Natural killer cell treated with Interleukin-12 subunit alpha and Interleukin-12 subunit beta and Interleukin-15 and Interleukin-18, amount 100 ng/mL, for 72 hours (primary cell): ENCODE data around the gene GRIA1. TPM values are rescaled to one million over a fixed set of nuclear protein-coding genes. Genes with fewer than 3 reads are reported as not detected.
"Not testable (repeated sequence)": the region's sequence is repeated elsewhere in the genome, so short reads cannot be mapped to it uniquely, and the experiment has no call there.

Source experiments
- ATAC-seq, 2 donors: fragments of 150-1000 bp; cut with Tn5 transposase in 1 of 2; sonication (Bioruptor Pico), chemical (Tn5 transposase) in 1 of 2; 2 replicates each; pipeline ENCODE4 v1.10.0; 2021
- DNase-seq: peaks from one replicate; pipeline ENCODE4 v3.0.0; 2022; ENCODE audit warnings: low spot score
- H3K27ac Mint-ChIP-seq, 2 donors: 1 replicate in 1 of 2; 2 replicates in 1 of 2; pipeline ENCODE4 v1.8.0; 2022; ENCODE audit warnings: mixed read lengths in 2 of 2, mild to moderate bottlenecking in 1 of 2, moderate library complexity in 1 of 2
- H3K27me3 Mint-ChIP-seq, 2 donors: 1 replicate in 1 of 2; 2 replicates in 1 of 2; pipeline ENCODE4 v1.8.0; 2022; ENCODE audit warnings: mixed read lengths in 2 of 2
- H3K36me3 Mint-ChIP-seq: one replicate; pipeline ENCODE4 v1.8.0; 2022; ENCODE audit warnings: mixed read lengths
- H3K4me1 Mint-ChIP-seq, 2 donors: 1 replicate in 1 of 2; 2 replicates in 1 of 2; pipeline ENCODE4 v1.8.0; 2022; ENCODE audit warnings: low read depth in 2 of 2, mixed read lengths in 2 of 2, mild to moderate bottlenecking in 1 of 2
- H3K4me3 Mint-ChIP-seq: one replicate; pipeline ENCODE4 v1.8.0; 2022; ENCODE audit warnings: mixed read lengths
- H3K9me3 Mint-ChIP-seq: 2 replicates; pipeline ENCODE4 v1.8.0; 2022; ENCODE audit warnings: mixed read lengths
- total RNA-seq, 2 donors: library from RNA; stranded (reverse); gene quantifications; one replicate each; pipeline ENCODE4 v1.2.3, GENCODE V29; 2022

Gene GRIA1
- total RNA-seq, 2 donors from 2014 or later, result not detected

GRCh38 chr5:153829510-153830065, 339.1 kb downstream of the GRIA1 start:
- no peak overlapping the region for H3K27ac Mint-ChIP-seq
- ATAC-seq (no peak), DNase-seq (no peak)
- H3K9me3 Mint-ChIP-seq, result peaks cover 2% of the 10 kb centered on the region
- peaks cover 10 to 26% of the 10 kb centered on the region in 2 donors for H3K27me3 Mint-ChIP-seq
- H3K4me3 Mint-ChIP-seq, result no peak overlapping the region
- H3K36me3 Mint-ChIP-seq, result no peaks in the 10 kb centered on the region
- no peaks in the 10 kb centered on the region for H3K4me1 Mint-ChIP-seq

- DNase-seq (no peak), ATAC-seq (no peak)
- Mint-ChIP-seq H3K27me3 (peaks cover 6 to 33% of the 10 kb centered on the region in 2 donors), H3K4me3 (no peak overlapping the region), H3K4me1 (no peaks in the 10 kb centered on the region), H3K27ac (no peak overlapping the region), H3K9me3 (peaks cover 2% of the 10 kb centered on the region), H3K36me3 (no peaks in the 10 kb centered on the region)
These were observed 341.5 kb downstream of the GRIA1 start for GRCh38 chr5:153831973-153832372.

GRCh38 chr5:153835891-153836515, 345.5 kb downstream of the GRIA1 start:
- Mint-ChIP-seq H3K4me1 (no peaks in the 10 kb centered on the region), H3K27me3 (peaks cover 2 to 20% of the 10 kb centered on the region in 2 donors), H3K27ac (no peak overlapping the region), H3K4me3 (no peak overlapping the region), H3K9me3 (peaks cover 2% of the 10 kb centered on the region), H3K36me3 (no peaks in the 10 kb centered on the region)
- no peak for ATAC-seq
- no peak for DNase-seq

GRCh38 chr5:153849303-153850113, 359.0 kb downstream of the GRIA1 start:
- ATAC-seq, H3K9me3 Mint-ChIP-seq, H3K27ac Mint-ChIP-seq, DNase-seq, H3K4me1 Mint-ChIP-seq, H3K36me3 Mint-ChIP-seq, H3K4me3 Mint-ChIP-seq: not testable (repeated sequence)
- peaks cover 0 to 21% of the 10 kb centered on the region in 2 donors for H3K27me3 Mint-ChIP-seq

- no peak for ATAC-seq
- H3K9me3 Mint-ChIP-seq, result no peaks in the 10 kb centered on the region
- H3K4me3 Mint-ChIP-seq, result no peak overlapping the region
- H3K4me1 Mint-ChIP-seq, result no peaks in the 10 kb centered on the region
- peaks cover 13 to 40% of the 10 kb centered on the region in 2 donors for H3K27me3 Mint-ChIP-seq
- no peak overlapping the region for H3K27ac Mint-ChIP-seq
- DNase-seq, result no peak
- no peaks in the 10 kb centered on the region for H3K36me3 Mint-ChIP-seq
These were observed 369.9 kb downstream of the GRIA1 start for GRCh38 chr5:153860195-153860886.

- H3K36me3 Mint-ChIP-seq, result not testable (repeated sequence)
These were observed 372.4 kb downstream of the GRIA1 start for GRCh38 chr5:153862906-153863305.

More at GRCh38 chr5:153862906-153863305, 372.4 kb downstream of the GRIA1 start:
- DNase-seq, H3K9me3 Mint-ChIP-seq, H3K4me3 Mint-ChIP-seq, H3K4me1 Mint-ChIP-seq, ATAC-seq, H3K27ac Mint-ChIP-seq: not testable (repeated sequence)
- peaks cover 12 to 30% of the 10 kb centered on the region in 2 donors for H3K27me3 Mint-ChIP-seq
